ENCODE data around the gene CCDC142.
"Not testable (repeated sequence)": the region's sequence is repeated elsewhere in the genome, so short reads cannot be mapped to it uniquely, and the experiment has no call there.

Gene CCDC142

GRCh38 chr2:74454654-74455511 is 27.9 kb downstream of the CCDC142 start, which contains the start of gene INO80B:
TSS of gene INO80B (plus strand) at chr2:74455087. CDS start at chr2:74455117, 30 bp downstream.
- H3K4me3 ChIP-seq (ENCODE audit: low read length in 2 of 2), result peak within 1 kb of the TSS; percentile 79 to 95
- H3K36me3 ChIP-seq (ENCODE audit: control insufficient read depth in 2 of 2, insufficient read depth in 2 of 2, low read length in 2 of 2), result peaks cover 0 to 3% of the 10 kb centered on the region in 2 donors
- H3K9me3 ChIP-seq (ENCODE audit: control insufficient read depth in 2 of 2, low read length in 2 of 2), result no peaks in the 10 kb centered on the region
- H3K27me3 ChIP-seq (ENCODE audit: control insufficient read depth in 2 of 2, insufficient read depth in 2 of 2, low read length in 2 of 2), result no peaks in the 10 kb centered on the region
- H3K9ac ChIP-seq (ENCODE audit: low read depth in 1 of 2, low read length in 2 of 2), result peak within 1 kb of the TSS; percentile 79 to 80
- H3K27ac ChIP-seq (ENCODE audit: low read depth in 2 of 2, low read length in 2 of 2), result peak within 1 kb of the TSS in 1 of 2 donors; percentile 63
- H3K4me1 ChIP-seq (ENCODE audit: control insufficient read depth in 2 of 2, insufficient read depth in 2 of 2, low read length in 2 of 2), result peaks cover 25 to 26% of the 10 kb centered on the region in 2 donors

GRCh38 chr2:74450570-74451190 is 32.1 kb downstream of the CCDC142 start:
- H3K4me1 ChIP-seq (ENCODE audit: control insufficient read depth in 2 of 2, insufficient read depth in 2 of 2, low read length in 2 of 2), result peaks cover 6 to 7% of the 10 kb centered on the region in 2 donors
- H3K36me3 ChIP-seq (ENCODE audit: control insufficient read depth in 2 of 2, insufficient read depth in 2 of 2, low read length in 2 of 2), result no peaks in the 10 kb centered on the region
- no peak overlapping the region for H3K9ac ChIP-seq (ENCODE audit: low read depth in 1 of 2, low read length in 2 of 2)
- no peak overlapping the region for H3K27ac ChIP-seq (ENCODE audit: low read depth in 2 of 2, low read length in 2 of 2)
- no peaks in the 10 kb centered on the region for H3K9me3 ChIP-seq (ENCODE audit: control insufficient read depth in 2 of 2, low read length in 2 of 2)
- no peak overlapping the region for H3K4me3 ChIP-seq (ENCODE audit: low read length in 2 of 2)
- no peaks in the 10 kb centered on the region for H3K27me3 ChIP-seq (ENCODE audit: control insufficient read depth in 2 of 2, insufficient read depth in 2 of 2, low read length in 2 of 2)

- Histone ChIP-seq H3K36me3 (ENCODE audit: control insufficient read depth in 2 of 2, insufficient read depth in 2 of 2, low read length in 2 of 2) (no peaks in the 10 kb centered on the region), H3K4me3 (ENCODE audit: low read length in 2 of 2) (no peak overlapping the region), H3K9ac (ENCODE audit: low read depth in 1 of 2, low read length in 2 of 2) (no peak overlapping the region), H3K9me3 (ENCODE audit: control insufficient read depth in 2 of 2, low read length in 2 of 2) (no peaks in the 10 kb centered on the region), H3K27me3 (ENCODE audit: control insufficient read depth in 2 of 2, insufficient read depth in 2 of 2, low read length in 2 of 2) (no peaks in the 10 kb centered on the region), H3K4me1 (ENCODE audit: control insufficient read depth in 2 of 2, insufficient read depth in 2 of 2, low read length in 2 of 2) (peaks cover 0 to 4% of the 10 kb centered on the region in 2 donors), H3K27ac (ENCODE audit: low read depth in 2 of 2, low read length in 2 of 2) (no peak overlapping the region)
Measured at GRCh38 chr2:74448771-74449170, 34.0 kb downstream of the CCDC142 start.

- H3K4me1 ChIP-seq (ENCODE audit: control insufficient read depth in 2 of 2, insufficient read depth in 2 of 2, low read length in 2 of 2), result peaks cover 4 to 5% of the 10 kb centered on the region in 2 donors
- no peak overlapping the region for H3K27ac ChIP-seq (ENCODE audit: low read depth in 2 of 2, low read length in 2 of 2)
- H3K36me3 ChIP-seq (ENCODE audit: control insufficient read depth in 2 of 2, insufficient read depth in 2 of 2, low read length in 2 of 2), result no peaks in the 10 kb centered on the region
- no peak overlapping the region for H3K9ac ChIP-seq (ENCODE audit: low read depth in 1 of 2, low read length in 2 of 2)
- no peaks in the 10 kb centered on the region for H3K9me3 ChIP-seq (ENCODE audit: control insufficient read depth in 2 of 2, low read length in 2 of 2)
- H3K4me3 ChIP-seq (ENCODE audit: low read length in 2 of 2), result no peak overlapping the region
- no peaks in the 10 kb centered on the region for H3K27me3 ChIP-seq (ENCODE audit: control insufficient read depth in 2 of 2, insufficient read depth in 2 of 2, low read length in 2 of 2)
Measured at GRCh38 chr2:74447230-74447999, 35.4 kb downstream of the CCDC142 start.

- H3K4me1 ChIP-seq (ENCODE audit: control insufficient read depth in 2 of 2, insufficient read depth in 2 of 2, low read length in 2 of 2), result peaks cover 12 to 17% of the 10 kb centered on the region in 2 donors
- H3K27me3 ChIP-seq (ENCODE audit: control insufficient read depth in 2 of 2, insufficient read depth in 2 of 2, low read length in 2 of 2), result peaks cover 0 to 3% of the 10 kb centered on the region in 2 donors
- no peaks in the 10 kb centered on the region for H3K36me3 ChIP-seq (ENCODE audit: control insufficient read depth in 2 of 2, insufficient read depth in 2 of 2, low read length in 2 of 2)
- no peak overlapping the region for H3K4me3 ChIP-seq (ENCODE audit: low read length in 2 of 2)
- no peak overlapping the region for H3K27ac ChIP-seq (ENCODE audit: low read depth in 2 of 2, low read length in 2 of 2)
- H3K9ac ChIP-seq (ENCODE audit: low read depth in 1 of 2, low read length in 2 of 2), result no peak overlapping the region
- no peaks in the 10 kb centered on the region for H3K9me3 ChIP-seq (ENCODE audit: control insufficient read depth in 2 of 2, low read length in 2 of 2)
Measured at GRCh38 chr2:74444498-74445318, 38.1 kb downstream of the CCDC142 start.

GRCh38 chr2:74442483-74443297 is 40.1 kb downstream of the CCDC142 start:
- not testable (repeated sequence) for H3K9me3 ChIP-seq (ENCODE audit: control insufficient read depth in 2 of 2, low read length in 2 of 2); H3K27me3 ChIP-seq (ENCODE audit: control insufficient read depth in 2 of 2, insufficient read depth in 2 of 2, low read length in 2 of 2); H3K36me3 ChIP-seq (ENCODE audit: control insufficient read depth in 2 of 2, insufficient read depth in 2 of 2, low read length in 2 of 2)
- peak overlapping the region; percentile 86 to 91 for H3K9ac ChIP-seq (ENCODE audit: low read depth in 1 of 2, low read length in 2 of 2)
- peak overlapping the region; percentile 95 to 98 for H3K27ac ChIP-seq (ENCODE audit: low read depth in 2 of 2, low read length in 2 of 2)
- H3K4me1 ChIP-seq (ENCODE audit: control insufficient read depth in 2 of 2, insufficient read depth in 2 of 2, low read length in 2 of 2), result peaks cover 14 to 26% of the 10 kb centered on the region in 2 donors
- peak overlapping the region; percentile 76 for H3K4me3 ChIP-seq (ENCODE audit: low read length in 2 of 2)

GRCh38 chr2:74441690-74442482 is 40.9 kb downstream of the CCDC142 start, which contains the start of gene RTKN:
TSS of gene RTKN (minus strand) at chr2:74441937. CDS start at chr2:74441816, 121 bp downstream.
- peak within 1 kb of the TSS; percentile 76 for H3K4me3 ChIP-seq (ENCODE audit: low read length in 2 of 2)
- peak within 1 kb of the TSS; percentile 95 to 98 for H3K27ac ChIP-seq (ENCODE audit: low read depth in 2 of 2, low read length in 2 of 2)
- H3K4me1 ChIP-seq (ENCODE audit: control insufficient read depth in 2 of 2, insufficient read depth in 2 of 2, low read length in 2 of 2), result peaks cover 14 to 26% of the 10 kb centered on the region in 2 donors
- no peaks in the 10 kb centered on the region for H3K36me3 ChIP-seq (ENCODE audit: control insufficient read depth in 2 of 2, insufficient read depth in 2 of 2, low read length in 2 of 2)
- peak within 1 kb of the TSS; percentile 91 for H3K9ac ChIP-seq (ENCODE audit: low read depth in 1 of 2, low read length in 2 of 2)
- H3K27me3 ChIP-seq (ENCODE audit: control insufficient read depth in 2 of 2, insufficient read depth in 2 of 2, low read length in 2 of 2), result peaks cover 0 to 3% of the 10 kb centered on the region in 2 donors
- no peaks in the 10 kb centered on the region for H3K9me3 ChIP-seq (ENCODE audit: control insufficient read depth in 2 of 2, low read length in 2 of 2)

- Histone ChIP-seq H3K27ac (ENCODE audit: low read depth in 2 of 2, low read length in 2 of 2) (peak overlapping the region; percentile 95 to 98), H3K4me1 (ENCODE audit: control insufficient read depth in 2 of 2, insufficient read depth in 2 of 2, low read length in 2 of 2) (peaks cover 14 to 26% of the 10 kb centered on the region in 2 donors), H3K4me3 (ENCODE audit: low read length in 2 of 2) (peak overlapping the region; percentile 76), H3K9ac (ENCODE audit: low read depth in 1 of 2, low read length in 2 of 2) (peak overlapping the region; percentile 91), H3K27me3 (ENCODE audit: control insufficient read depth in 2 of 2, insufficient read depth in 2 of 2, low read length in 2 of 2) (peaks cover 0 to 3% of the 10 kb centered on the region in 2 donors), H3K36me3 (ENCODE audit: control insufficient read depth in 2 of 2, insufficient read depth in 2 of 2, low read length in 2 of 2) (no peaks in the 10 kb centered on the region), H3K9me3 (ENCODE audit: control insufficient read depth in 2 of 2, low read length in 2 of 2) (no peaks in the 10 kb centered on the region)
Measured at GRCh38 chr2:74441170-74441689, 41.6 kb downstream of the CCDC142 start.
